HCT116 (cell line): ENCODE results near the gene HINT2. TPM values are rescaled to one million over a fixed set of nuclear protein-coding genes. Genes with fewer than 3 reads are reported as not detected.

Source experiments
- ATAC-seq: fragments of 200-7000 bp; cut with Tn5 transposase; 2 replicates; pipeline ENCODE4 v1.9.1; 2020; ENCODE audit warnings: mild to moderate bottlenecking, moderate library complexity
- BruUV-seq: library from RNA; stranded (reverse); fragments of 400-500 nt; replicated peaks from 2 replicates; lab custom pipeline; 2021; lab: Mats Ljungman, UMichigan
- CTCF ChIA-PET: fragments of 300-600 bp; sonication (Branson Sonifier 250); formaldehyde crosslinking; loops from one replicate; lab custom pipeline; 2021; ENCODE audit warnings: antibody characterized with exemption; lab: Charles Lee
- POLR2A ChIA-PET: fragments of 300-600, 350-600 bp; sonication (Branson Sonifier 250); formaldehyde crosslinking; loops from one replicate; lab custom pipeline; 2021; ENCODE audit warnings: antibody characterized with exemption; lab: Charles Lee
- RAD21 ChIA-PET, 2 experiments: fragments of 300-600 bp; sonication (Branson Sonifier 250); formaldehyde crosslinking; loops; one replicate each; lab custom pipeline; 2023; ENCODE audit warnings: low total read pairs in 2 of 2; ENCODE audit not compliant: uncharacterized antibody in 2 of 2, unreplicated experiment in 2 of 2, low non-redundant PET in 1 of 2; lab: Charles Lee
- DNase-seq: peaks from one replicate; pipeline ENCODE4 v3.0.0-alpha.2; 2010; ENCODE audit warnings: low read depth, low spot score
- H2AFZ ChIP-seq: fragments of 200-600 bp; shearing (Covaris generic), sonication (generic); 2 replicates; pipeline ENCODE4 v1.6.1; 2017; ENCODE audit warnings: low read depth, mixed run types, mixed read lengths, antibody characterized with exemption, low read length; ENCODE audit not compliant: poor library complexity, severe bottlenecking
- H3K27ac ChIP-seq: 2 replicates; pipeline ENCODE4 v1.5.1; 2012; ENCODE audit warnings: low read depth, low read length
- H3K27me3 ChIP-seq: fragments of 200-600 bp; sonication (generic); 2 replicates; pipeline ENCODE4 v1.6.1; 2016; ENCODE audit warnings: mixed run types, low read length, mixed read lengths; ENCODE audit not compliant: insufficient read depth
- H3K36me3 ChIP-seq, 2 experiments: fragments of 200-500 bp in 1 of 2; fragments of 200-600 bp in 1 of 2; sonication (Bioruptor generic) in 1 of 2; sonication (generic) in 1 of 2; 2 replicates each; pipeline versions ENCODE4 v1.5.1 to v1.6.1; 2014 to 2016; ENCODE audit warnings: low read length in 2 of 2, inconsistent platforms in 1 of 2, mixed read lengths in 1 of 2, mixed run types in 1 of 2; ENCODE audit not compliant: insufficient read depth in 2 of 2, control insufficient read depth in 1 of 2
- H3K4me1 ChIP-seq, 2 experiments: fragments of 200-600 bp in 1 of 2; sonication (generic) in 1 of 2; 2 replicates each; pipeline versions ENCODE4 v1.5.1 to v1.6.1; 2012 to 2017; ENCODE audit warnings: low read length in 2 of 2, inconsistent platforms in 1 of 2, mild to moderate bottlenecking in 1 of 2, mixed read lengths in 1 of 2, mixed run types in 1 of 2, moderate library complexity in 1 of 2; ENCODE audit not compliant: insufficient read depth in 2 of 2, control insufficient read depth in 1 of 2
- H3K4me2 ChIP-seq: fragments of 200-600 bp; sonication (generic); 2 replicates; pipeline ENCODE4 v1.6.1; 2017; ENCODE audit warnings: mixed run types, low read length, mixed read lengths
- H3K4me3 ChIP-seq, 2 experiments: fragments of 200-600 bp in 1 of 2; sonication (generic) in 1 of 2; replicated peaks in 1 of 2; 2 replicates each; pipeline ENCODE4 v1.5.1; 2011 to 2016; ENCODE audit warnings: low read length in 2 of 2, control low read depth in 1 of 2, low read depth in 1 of 2, mild to moderate bottlenecking in 1 of 2, mixed read lengths in 1 of 2, mixed run types in 1 of 2
- H3K79me2 ChIP-seq: fragments of 200-600 bp; sonication (generic); 2 replicates; pipeline ENCODE4 v1.6.1; 2017; ENCODE audit warnings: mild to moderate bottlenecking, mixed run types, low read length, moderate library complexity, mixed read lengths; ENCODE audit not compliant: insufficient read depth
- H3K9ac ChIP-seq: fragments of 200-600 bp; sonication (generic); 2 replicates; pipeline ENCODE4 v1.6.1; 2016; ENCODE audit warnings: low read length, mixed read lengths
- H3K9me2 ChIP-seq: fragments of 200-600 bp; sonication (generic), shearing (Covaris generic); 2 replicates; pipeline ENCODE4 v1.6.1; 2017; ENCODE audit warnings: mixed run types, mild to moderate bottlenecking, moderate library complexity; ENCODE audit not compliant: insufficient read depth
- H3K9me3 ChIP-seq, 2 experiments: fragments of 200-500 bp in 1 of 2; fragments of 200-600 bp in 1 of 2; sonication (Bioruptor generic) in 1 of 2; sonication (generic) in 1 of 2; 2 replicates each; pipeline ENCODE4 v1.6.1; 2014 to 2017; ENCODE audit warnings: low read length in 2 of 2, mixed read lengths in 2 of 2, inconsistent platforms in 1 of 2, low read depth in 1 of 2, mild to moderate bottlenecking in 1 of 2, mixed run types in 1 of 2, moderate library complexity in 1 of 2; ENCODE audit not compliant: control insufficient read depth in 1 of 2, insufficient read depth in 1 of 2
- H4K20me1 ChIP-seq: fragments of 200-600 bp; sonication (generic), shearing (Covaris generic); 2 replicates; pipeline ENCODE4 v1.6.1; 2017; ENCODE audit warnings: mixed run types, mild to moderate bottlenecking, moderate library complexity; ENCODE audit not compliant: insufficient read depth
- CEBPB ChIP-seq: IDR thresholded peaks from 2 replicates; pipeline ENCODE4 v1.6.1; 2012; ENCODE audit warnings: low read depth
- EGR1 ChIP-seq: IDR thresholded peaks from 2 replicates; pipeline ENCODE4 v1.6.1; 2012; ENCODE audit warnings: low read depth
- EZH2phosphoT487 ChIP-seq: fragments of 200-600 bp; IDR thresholded peaks from 2 replicates; pipeline ENCODE4 v1.6.1; 2018; ENCODE audit warnings: antibody characterized with exemption, borderline replicate concordance
- FOSL1 ChIP-seq: IDR thresholded peaks from 2 replicates; pipeline ENCODE4 v1.6.1; 2012; ENCODE audit warnings: low read depth
- POLR2A ChIP-seq: IDR thresholded peaks from 2 replicates; pipeline ENCODE4 v1.7.0; 2011; ENCODE audit warnings: borderline replicate concordance; ENCODE audit not compliant: insufficient read depth, insufficient read length; ENCODE audit errors: extremely low read depth
- RAD21 ChIP-seq: IDR thresholded peaks from 2 replicates; pipeline ENCODE4 v1.6.1; 2012; ENCODE audit warnings: low read depth, mild to moderate bottlenecking
- YY1 ChIP-seq: IDR thresholded peaks from 2 replicates; pipeline ENCODE4 v1.6.1; 2011; ENCODE audit warnings: low read length, low read depth, moderate library complexity, mild to moderate bottlenecking; ENCODE audit not compliant: insufficient replicate concordance; ENCODE audit errors: extremely low read depth
- intact Hi-C: fragments of 100-400 bp; cut with micrococcal nuclease; formaldehyde crosslinking; loops from 2 replicates; pipeline ENCODE4 v1.10.0; 2022
- total RNA-seq: library from RNA; stranded (reverse); gene quantifications from one replicate; pipeline ENCODE4 v1.2.1, GENCODE V29; 2021; ENCODE audit not compliant: unreplicated experiment
- TF ChIP-seq, protein P1 (sequence below): IDR thresholded peaks from 2 replicates; pipeline ENCODE4 v1.6.1; 2011; ENCODE audit warnings: mild to moderate bottlenecking, low read length, moderate library complexity; ENCODE audit not compliant: insufficient replicate concordance; ENCODE audit errors: extremely low read depth

The HINT2 gene
- total RNA-seq, 1 experiment from 2014 or later: 49.0 TPM

DNA sequence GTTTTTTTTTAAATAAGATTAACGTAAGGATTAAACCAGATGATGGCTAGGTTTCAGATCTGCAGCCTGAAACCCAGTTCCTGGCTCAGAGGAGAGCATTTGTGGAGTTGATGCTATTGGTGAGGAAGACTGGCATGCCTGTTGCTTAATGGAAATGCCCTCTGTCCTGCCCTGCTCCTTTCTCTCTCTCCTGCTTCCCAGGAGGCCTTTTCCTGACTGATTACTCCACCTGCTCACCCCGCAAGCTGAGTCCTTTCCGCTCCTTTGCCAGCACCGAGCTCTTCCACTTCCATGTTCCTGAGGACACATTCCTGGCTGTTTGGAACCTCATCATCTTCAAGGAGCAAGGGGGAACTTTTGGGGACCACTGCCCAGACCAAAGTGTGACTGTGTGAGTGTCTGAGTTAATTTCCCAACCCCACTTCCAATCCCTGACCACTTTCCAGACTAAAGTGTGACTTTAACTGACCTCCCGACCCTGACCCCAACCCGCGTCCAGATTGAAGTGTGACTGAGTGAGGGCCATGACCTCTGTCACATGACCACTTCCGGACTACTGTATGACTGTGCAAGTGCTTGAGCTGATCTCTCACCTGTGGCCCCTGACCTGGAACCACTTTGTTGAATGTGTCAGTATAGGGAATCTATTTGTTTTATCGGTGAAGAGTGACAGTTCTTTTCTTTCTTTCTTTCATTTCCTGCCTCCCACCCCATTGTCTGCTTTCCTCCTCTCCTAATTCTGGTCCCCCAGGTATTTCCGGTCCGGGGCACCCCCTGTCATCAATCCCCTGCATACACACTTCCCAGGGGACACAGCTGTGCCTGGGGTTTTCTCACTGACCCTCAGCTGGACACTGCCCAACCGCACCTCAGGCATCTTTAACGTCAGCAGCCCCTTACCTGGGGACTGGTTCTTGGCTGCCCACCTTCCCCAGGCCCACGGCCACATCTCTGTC is 19.7 kb upstream of the HINT2 start:
- TF ChIP-seq EZH2phosphoT487 (no peak), EGR1 (no peak)
- RAD21 ChIA-PET: no interaction called here

GRCh38 chr9:35832814-35833213 is 18.0 kb upstream of the HINT2 start:
- no TSS peak for BruUV-seq
- Histone ChIP-seq H3K9me2 (no peaks in the 10 kb centered on the region), H3K4me3 (no peak overlapping the region), H3K27ac (no peak overlapping the region), H2AFZ (no peak overlapping the region), H3K79me2 (no peaks in the 10 kb centered on the region), H3K36me3 (no peaks in the 10 kb centered on the region), H3K9ac (no peak overlapping the region), H4K20me1 (no peaks in the 10 kb centered on the region), H3K27me3 (no peaks in the 10 kb centered on the region), H3K4me2 (no peak overlapping the region), H3K4me1 (peaks cover 3 to 25% of the 10 kb centered on the region in 2 experiments; a peak in 3 of 4 replicates), H3K9me3 (no peaks in the 10 kb centered on the region)
- POLR2A ChIA-PET: no interaction called here
- intact Hi-C loops: no loop called here
- CTCF ChIA-PET: no interaction called here
- DNase-seq (no peak), ATAC-seq (no peak)
- RAD21 ChIA-PET: no interaction called here
- TF ChIP-seq CEBPB (no peak), YY1 (no peak), EZH2phosphoT487 (no peak), POLR2A (no peak), RAD21 (no peak), FOSL1 (no peak)
- TF ChIP-seq, protein P1, sequence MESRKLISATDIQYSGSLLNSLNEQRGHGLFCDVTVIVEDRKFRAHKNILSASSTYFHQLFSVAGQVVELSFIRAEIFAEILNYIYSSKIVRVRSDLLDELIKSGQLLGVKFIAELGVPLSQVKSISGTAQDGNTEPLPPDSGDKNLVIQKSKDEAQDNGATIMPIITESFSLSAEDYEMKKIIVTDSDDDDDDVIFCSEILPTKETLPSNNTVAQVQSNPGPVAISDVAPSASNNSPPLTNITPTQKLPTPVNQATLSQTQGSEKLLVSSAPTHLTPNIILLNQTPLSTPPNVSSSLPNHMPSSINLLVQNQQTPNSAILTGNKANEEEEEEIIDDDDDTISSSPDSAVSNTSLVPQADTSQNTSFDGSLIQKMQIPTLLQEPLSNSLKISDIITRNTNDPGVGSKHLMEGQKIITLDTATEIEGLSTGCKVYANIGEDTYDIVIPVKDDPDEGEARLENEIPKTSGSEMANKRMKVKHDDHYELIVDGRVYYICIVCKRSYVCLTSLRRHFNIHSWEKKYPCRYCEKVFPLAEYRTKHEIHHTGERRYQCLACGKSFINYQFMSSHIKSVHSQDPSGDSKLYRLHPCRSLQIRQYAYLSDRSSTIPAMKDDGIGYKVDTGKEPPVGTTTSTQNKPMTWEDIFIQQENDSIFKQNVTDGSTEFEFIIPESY: no peak

More for the DNA sequence above, 19.7 kb upstream of the HINT2 start:
- H2AFZ ChIP-seq: no peak overlapping the region
- DNase-seq (no peak), ATAC-seq (no peak)
- H3K9ac ChIP-seq: no peak overlapping the region
- ChIA-PET CTCF (interaction anchor here (0.8 to 2.4 kb wide), 8 partner anchors 10 to 68 kb away, joined by 3 to 12 read pairs (median 4); no protein-coding TSS in a partner anchor), POLR2A (no interaction called here)
- no peak overlapping the region for H3K4me3 ChIP-seq
- H3K9me3 ChIP-seq: no peaks in the 10 kb centered on the region
- H3K79me2 ChIP-seq: no peaks in the 10 kb centered on the region
- BruUV-seq: no TSS peak
- intact Hi-C loops: loop anchor here (2.0 kb wide), 2 partner anchors 44 to 70 kb away; partner anchors contain the start of gene NPR2
- H3K4me2 ChIP-seq: no peak overlapping the region
- H4K20me1 ChIP-seq: no peaks in the 10 kb centered on the region
- no peak overlapping the region for H3K27ac ChIP-seq
- no peaks in the 10 kb centered on the region for H3K36me3 ChIP-seq
- H3K9me2 ChIP-seq: no peaks in the 10 kb centered on the region
- peaks cover 3 to 17% of the 10 kb centered on the region in 2 experiments; a peak in 3 of 4 replicates for H3K4me1 ChIP-seq
- H3K27me3 ChIP-seq: no peaks in the 10 kb centered on the region
